GF-D8 (cell line): ENCODE measurements around the gene LRRC8D.
A peak's percentile ranks its signal among the peaks of the same experiment; 100 is the strongest.

Experiments
- DNase-seq: peaks from one replicate; lab custom pipeline; 2025; lab: John Stamatoyannopoulos, UW

LRRC8D gene

GRCh38 chr1:89941110-89941766 is 120.4 kb downstream of the LRRC8D start:
- DNase-seq: peak; percentile 17

GRCh38 chr1:89942014-89942413 is 121.2 kb downstream of the LRRC8D start:
- no peak for DNase-seq

- no peak for DNase-seq
Observed at GRCh38 chr1:89942825-89943658, 122.2 kb downstream of the LRRC8D start.

GRCh38 chr1:89943846-89944781 is 123.3 kb downstream of the LRRC8D start:
- no peak for DNase-seq

GRCh38 chr1:89945852-89946476 is 125.1 kb downstream of the LRRC8D start:
- DNase-seq: no peak

- no peak for DNase-seq
Observed at GRCh38 chr1:89946532-89946931, 125.7 kb downstream of the LRRC8D start.

GRCh38 chr1:89948722-89949345 is 128.0 kb downstream of the LRRC8D start:
- DNase-seq: no peak

- no peak for DNase-seq
Observed at GRCh38 chr1:89949991-89950624, 129.3 kb downstream of the LRRC8D start.

GRCh38 chr1:89950703-89951102 is 129.9 kb downstream of the LRRC8D start:
- DNase-seq: no peak

- DNase-seq: no peak
Observed at GRCh38 chr1:89951766-89952604, 131.2 kb downstream of the LRRC8D start.

GRCh38 chr1:89952605-89953130 is 131.8 kb downstream of the LRRC8D start:
- DNase-seq: no peak

- DNase-seq: no peak
Observed at GRCh38 chr1:89953131-89953626, 132.3 kb downstream of the LRRC8D start.

GRCh38 chr1:89953929-89954328 is 133.1 kb downstream of the LRRC8D start:
- DNase-seq: no peak

GRCh38 chr1:89954401-89954800 is 133.6 kb downstream of the LRRC8D start:
- DNase-seq: no peak

- DNase-seq: no peak
Observed at GRCh38 chr1:89955311-89956205, 134.7 kb downstream of the LRRC8D start.

- DNase-seq: no peak
Observed at GRCh38 chr1:89957107-89957506, 136.3 kb downstream of the LRRC8D start.

GRCh38 chr1:89958851-89959654 is 138.2 kb downstream of the LRRC8D start:
- no peak for DNase-seq

- no peak for DNase-seq
Observed at GRCh38 chr1:89959719-89960118, 138.9 kb downstream of the LRRC8D start.
